H9 (cell line): Measurements from ENCODE around the gene TRIM52. TPM values are rescaled to one million over a fixed set of nuclear protein-coding genes. Genes with fewer than 3 reads are reported as not detected.
A peak's percentile ranks its signal among the peaks of the same experiment; 100 is the strongest.

Experiments used
- DNase-seq: peaks from one replicate; pipeline ENCODE4 v3.0.0-alpha.2; 2017
- H2AFZ ChIP-seq: one replicate; pipeline ENCODE4 v1.6.1; 2013; ENCODE audit warnings: mild to moderate bottlenecking, low read length, control low read depth, moderate library complexity
- H2AK5ac ChIP-seq: 2 replicates; pipeline ENCODE4 v1.6.1; 2013; ENCODE audit warnings: low read length, control low read depth, mixed read lengths; ENCODE audit not compliant: insufficient read length
- H2BK120ac ChIP-seq: one replicate; pipeline ENCODE4 v1.6.1; 2013; ENCODE audit warnings: low read depth, mild to moderate bottlenecking, low read length, control low read depth, inconsistent platforms; ENCODE audit not compliant: poor library complexity, severe bottlenecking
- H2BK12ac ChIP-seq: 2 replicates; pipeline ENCODE4 v1.6.1; 2013; ENCODE audit warnings: low read length, control low read depth, mixed read lengths, low read depth; ENCODE audit not compliant: insufficient read length
- H2BK15ac ChIP-seq: 2 replicates; pipeline ENCODE4 v1.6.1; 2013; ENCODE audit warnings: low read depth, low read length, control low read depth
- H2BK20ac ChIP-seq: one replicate; pipeline ENCODE4 v1.6.1; 2013; ENCODE audit warnings: low read depth, mild to moderate bottlenecking, low read length, control low read depth, inconsistent platforms; ENCODE audit not compliant: poor library complexity, severe bottlenecking
- H2BK5ac ChIP-seq: 2 replicates; pipeline ENCODE4 v1.6.1; 2013; ENCODE audit warnings: low read length, control low read depth, mixed read lengths; ENCODE audit not compliant: insufficient read length
- H3K14ac ChIP-seq: 2 replicates; pipeline ENCODE4 v1.6.1; 2013; ENCODE audit warnings: low read length, control low read depth; ENCODE audit not compliant: insufficient read depth
- H3K18ac ChIP-seq: 2 replicates; pipeline ENCODE4 v1.6.1; 2013; ENCODE audit warnings: low read depth, mild to moderate bottlenecking, mixed read lengths, low read length, control low read depth; ENCODE audit not compliant: insufficient read length
- H3K23ac ChIP-seq: 2 replicates; pipeline ENCODE4 v1.6.1; 2013; ENCODE audit warnings: low read length, control low read depth, mixed read lengths, low read depth; ENCODE audit not compliant: insufficient read length
- H3K23me2 ChIP-seq: 2 replicates; pipeline ENCODE4 v1.6.1; 2013; ENCODE audit warnings: low read depth, mild to moderate bottlenecking, mixed read lengths, low read length, control low read depth; ENCODE audit not compliant: insufficient read length, poor library complexity, severe bottlenecking
- H3K27ac ChIP-seq: 2 replicates; pipeline ENCODE4 v1.5.1; 2013; ENCODE audit warnings: low read length, control low read depth, mixed read lengths, low read depth; ENCODE audit not compliant: insufficient read length
- H3K27me3 ChIP-seq: 2 replicates; pipeline ENCODE4 v1.6.1; 2013; ENCODE audit warnings: low read length, control low read depth, inconsistent platforms; ENCODE audit not compliant: insufficient read depth
- H3K4ac ChIP-seq: 2 replicates; pipeline ENCODE4 v1.6.1; 2013; ENCODE audit warnings: low read depth, mild to moderate bottlenecking, control low read depth, inconsistent platforms, low read length, moderate library complexity
- H3K4me1 ChIP-seq: 2 replicates; pipeline ENCODE4 v1.6.1; 2013; ENCODE audit warnings: low read length, control low read depth, inconsistent platforms; ENCODE audit not compliant: insufficient read depth
- H3K4me2 ChIP-seq: 2 replicates; pipeline ENCODE4 v1.6.1; 2013; ENCODE audit warnings: low read length, control low read depth, mixed read lengths; ENCODE audit not compliant: insufficient read length, insufficient read depth
- H3K56ac ChIP-seq: 2 replicates; pipeline ENCODE4 v1.6.1; 2013; ENCODE audit warnings: low read depth, mild to moderate bottlenecking, mixed read lengths, low read length, control low read depth; ENCODE audit not compliant: insufficient read length
- H3K79me1 ChIP-seq: 2 replicates; pipeline ENCODE4 v1.6.1; 2013; ENCODE audit warnings: low read depth, mild to moderate bottlenecking, moderate library complexity, low read length, control low read depth, inconsistent platforms; ENCODE audit not compliant: insufficient read depth, poor library complexity, severe bottlenecking
- H3K79me2 ChIP-seq: 2 replicates; pipeline ENCODE4 v1.6.1; 2013; ENCODE audit warnings: low read length, control low read depth, inconsistent platforms; ENCODE audit not compliant: insufficient read depth
- H3K9ac ChIP-seq: 2 replicates; pipeline ENCODE4 v1.6.1; 2013; ENCODE audit warnings: low read length, control low read depth, mixed read lengths; ENCODE audit not compliant: insufficient read length; ENCODE audit errors: extremely low read depth
- H3K9me3 ChIP-seq: one replicate; pipeline ENCODE4 v1.6.1; 2013; ENCODE audit warnings: low read depth, low read length, inconsistent platforms; ENCODE audit not compliant: control insufficient read depth
- H3T11ph ChIP-seq: one replicate; pipeline ENCODE4 v1.6.1; 2013; ENCODE audit warnings: mild to moderate bottlenecking, low read length, control low read depth, inconsistent platforms
- H4K20me1 ChIP-seq: one replicate; pipeline ENCODE4 v1.6.1; 2013; ENCODE audit not compliant: control insufficient read depth, insufficient read length, insufficient read depth
- H4K5ac ChIP-seq: 2 replicates; pipeline ENCODE4 v1.6.1; 2013; ENCODE audit warnings: low read depth, mild to moderate bottlenecking, mixed read lengths, low read length, control low read depth; ENCODE audit not compliant: insufficient read length
- H4K8ac ChIP-seq: replicated peaks from 2 replicates; pipeline ENCODE4 v1.6.1; 2013; ENCODE audit warnings: low read length, control low read depth, mixed read lengths, low read depth; ENCODE audit not compliant: insufficient read length
- H4K91ac ChIP-seq: 2 replicates; pipeline ENCODE4 v1.6.1; 2013; ENCODE audit warnings: low read depth, mild to moderate bottlenecking, moderate library complexity, mixed read lengths, low read length, control low read depth; ENCODE audit not compliant: insufficient read length
- H3K27ac Mint-ChIP-seq, 3 experiments: 2 replicates in 2 of 3; 3 replicates in 1 of 3; pipeline ENCODE4 v1.8.0; 2020 to 2021; ENCODE audit warnings: mixed read lengths in 3 of 3, mild to moderate bottlenecking in 1 of 3, moderate library complexity in 1 of 3
- H3K27me3 Mint-ChIP-seq: 2 replicates; pipeline ENCODE4 v1.8.0; 2021; ENCODE audit warnings: low read depth, mild to moderate bottlenecking, moderate library complexity, mixed read lengths
- H3K36me3 Mint-ChIP-seq, 3 experiments: 2 replicates in 2 of 3; 3 replicates in 1 of 3; pipeline ENCODE4 v1.8.0; 2020 to 2021; ENCODE audit warnings: low read depth in 3 of 3, mixed read lengths in 3 of 3; ENCODE audit not compliant: insufficient read depth in 1 of 3
- H3K4me1 Mint-ChIP-seq, 2 experiments: 2 replicates each; pipeline ENCODE4 v1.8.0; 2020; ENCODE audit warnings: mixed read lengths in 2 of 2
- H3K4me3 Mint-ChIP-seq, 2 experiments: 2 replicates in 1 of 2; 3 replicates in 1 of 2; pipeline ENCODE4 v1.8.0; 2020 to 2021; ENCODE audit warnings: mild to moderate bottlenecking in 2 of 2, mixed read lengths in 2 of 2, moderate library complexity in 1 of 2
- H3K9me3 Mint-ChIP-seq, 2 experiments: 2 replicates in 1 of 2; 3 replicates in 1 of 2; pipeline ENCODE4 v1.8.0; 2020; ENCODE audit warnings: mild to moderate bottlenecking in 2 of 2, mixed read lengths in 2 of 2, moderate library complexity in 1 of 2
- WGBS: extraction: QIAGEN DNeasy Blood & Tissue Kit; methylation state at CpG from one replicate; pipeline ENCODE4 v1.1.7; 2013; ENCODE audit warnings: missing lambda C conversion rate, low lambda C conversion rate, mixed read lengths; ENCODE audit not compliant: insufficient read length; ENCODE audit errors: extremely low coverage; 5-methylcytosine and 5-hydroxymethylcytosine counted together
- total RNA-seq: library from RNA; stranded (reverse); gene quantifications from 2 replicates; pipeline ENCODE4 v1.2.1, GENCODE V29; 2021
- TF ChIP-seq, protein P1 (sequence below): fragments of 200-600 bp; sonication (generic); conservative IDR thresholded peaks from 3 replicates; pipeline ENCODE4 v1.8.0; 2021; ENCODE audit warnings: antibody characterized with exemption, mild to moderate bottlenecking

The TRIM52 gene
- total RNA-seq, 1 experiment from 2014 or later, result 5.1 TPM

DNA sequence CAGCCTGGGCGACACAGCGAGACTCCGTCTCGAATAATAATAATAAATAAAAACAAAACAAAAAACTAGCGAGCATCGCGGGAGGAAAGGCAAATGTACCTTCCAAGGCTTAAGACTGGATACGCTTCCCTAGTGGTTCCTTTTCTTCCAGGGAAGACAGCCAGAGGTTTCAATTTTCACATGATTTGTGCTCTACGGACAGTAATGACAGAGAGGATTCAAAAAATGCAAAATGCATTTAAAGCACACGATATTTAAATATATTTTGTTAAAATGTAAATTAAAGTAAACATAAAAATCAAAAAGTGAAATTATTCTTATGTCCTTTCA lies 42.2 kb downstream of the TRIM52 start:
- H3K27me3 ChIP-seq, result no peaks in the 10 kb centered on the region; the same call in 1 of the 2 replicates
- no peaks in the 10 kb centered on the region for H3K79me1 ChIP-seq
- no peak overlapping the region for H4K91ac ChIP-seq
- H3K27ac ChIP-seq, result no peak overlapping the region
- no peak overlapping the region for H2BK15ac ChIP-seq
- peak overlapping the region; percentile 70 for H3K4me2 ChIP-seq
- no peaks in the 10 kb centered on the region for H3K79me2 ChIP-seq
- H3K9me3 ChIP-seq, result no peaks in the 10 kb centered on the region
- H3K18ac ChIP-seq, result no peak overlapping the region
- no peak overlapping the region for H3K9ac ChIP-seq
- H4K8ac ChIP-seq, result no peak overlapping the region
- H3K23ac ChIP-seq, result no peak overlapping the region
- H3K4me1 ChIP-seq, result no peaks in the 10 kb centered on the region; the same call in 1 of the 2 replicates
- Mint-ChIP-seq H3K4me1 (peaks cover 18 to 24% of the 10 kb centered on the region in 2 experiments), H3K9me3 (peaks cover 0 to 8% of the 10 kb centered on the region in 2 experiments; a peak in 2 of 5 replicates), H3K4me3 (peak overlapping the region; percentile 72 to 93), H3K27me3 (peaks cover 37% of the 10 kb centered on the region), H3K36me3 (peaks cover 0 to 3% (median 0%) of the 10 kb centered on the region in 3 experiments; a peak in 1 of 7 replicates), H3K27ac (no peak overlapping the region)
- no CpG with 5 or more reads among the region's 10 CpGs for WGBS
- no peaks in the 10 kb centered on the region for H4K20me1 ChIP-seq
- no peak overlapping the region for H2BK20ac ChIP-seq
- no peak overlapping the region for H2BK12ac ChIP-seq
- DNase-seq, result no peak
- H3K14ac ChIP-seq, result no peak overlapping the region
- TF ChIP-seq, protein P1, sequence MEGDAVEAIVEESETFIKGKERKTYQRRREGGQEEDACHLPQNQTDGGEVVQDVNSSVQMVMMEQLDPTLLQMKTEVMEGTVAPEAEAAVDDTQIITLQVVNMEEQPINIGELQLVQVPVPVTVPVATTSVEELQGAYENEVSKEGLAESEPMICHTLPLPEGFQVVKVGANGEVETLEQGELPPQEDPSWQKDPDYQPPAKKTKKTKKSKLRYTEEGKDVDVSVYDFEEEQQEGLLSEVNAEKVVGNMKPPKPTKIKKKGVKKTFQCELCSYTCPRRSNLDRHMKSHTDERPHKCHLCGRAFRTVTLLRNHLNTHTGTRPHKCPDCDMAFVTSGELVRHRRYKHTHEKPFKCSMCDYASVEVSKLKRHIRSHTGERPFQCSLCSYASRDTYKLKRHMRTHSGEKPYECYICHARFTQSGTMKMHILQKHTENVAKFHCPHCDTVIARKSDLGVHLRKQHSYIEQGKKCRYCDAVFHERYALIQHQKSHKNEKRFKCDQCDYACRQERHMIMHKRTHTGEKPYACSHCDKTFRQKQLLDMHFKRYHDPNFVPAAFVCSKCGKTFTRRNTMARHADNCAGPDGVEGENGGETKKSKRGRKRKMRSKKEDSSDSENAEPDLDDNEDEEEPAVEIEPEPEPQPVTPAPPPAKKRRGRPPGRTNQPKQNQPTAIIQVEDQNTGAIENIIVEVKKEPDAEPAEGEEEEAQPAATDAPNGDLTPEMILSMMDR, result no peak
- H2AFZ ChIP-seq, result no peak overlapping the region
- peaks cover 10% of the 10 kb centered on the region for H3K23me2 ChIP-seq
- no peak overlapping the region for H2AK5ac ChIP-seq
- no peak overlapping the region for H3T11ph ChIP-seq
- no peak overlapping the region for H3K4ac ChIP-seq
- no peak overlapping the region for H3K56ac ChIP-seq
- H4K5ac ChIP-seq, result no peak overlapping the region
- H2BK5ac ChIP-seq, result no peak overlapping the region
- no peak overlapping the region for H2BK120ac ChIP-seq
